ENCODE measurements around the gene UBE2S.
"Not testable (repeated sequence)": the region's sequence is repeated elsewhere in the genome, so short reads cannot be mapped to it uniquely, and the experiment has no call there.

Gene UBE2S

DNA sequence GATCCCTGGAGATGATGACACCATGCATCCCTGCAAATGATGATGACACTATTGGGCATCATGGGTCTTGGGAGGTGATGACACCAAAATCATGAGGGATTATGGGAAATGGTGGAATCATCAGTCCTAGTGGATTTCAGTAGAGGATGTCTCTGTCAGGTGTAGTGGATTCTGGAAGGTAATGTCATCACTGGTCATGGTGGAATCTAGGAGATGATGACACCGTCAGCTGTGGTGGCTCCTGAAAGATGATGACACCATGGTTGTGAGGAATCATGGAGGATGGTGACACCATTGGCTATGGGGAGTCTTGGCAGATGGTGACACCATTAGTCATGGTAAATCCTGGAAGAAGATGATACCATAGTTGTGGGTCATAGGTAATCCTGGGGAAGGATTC is 23.6 kb upstream of the UBE2S start:
- no peak overlapping the region for H3K4me3 ChIP-seq (ENCODE audit: low read depth, low read length)
- TF ChIP-seq, protein P1, sequence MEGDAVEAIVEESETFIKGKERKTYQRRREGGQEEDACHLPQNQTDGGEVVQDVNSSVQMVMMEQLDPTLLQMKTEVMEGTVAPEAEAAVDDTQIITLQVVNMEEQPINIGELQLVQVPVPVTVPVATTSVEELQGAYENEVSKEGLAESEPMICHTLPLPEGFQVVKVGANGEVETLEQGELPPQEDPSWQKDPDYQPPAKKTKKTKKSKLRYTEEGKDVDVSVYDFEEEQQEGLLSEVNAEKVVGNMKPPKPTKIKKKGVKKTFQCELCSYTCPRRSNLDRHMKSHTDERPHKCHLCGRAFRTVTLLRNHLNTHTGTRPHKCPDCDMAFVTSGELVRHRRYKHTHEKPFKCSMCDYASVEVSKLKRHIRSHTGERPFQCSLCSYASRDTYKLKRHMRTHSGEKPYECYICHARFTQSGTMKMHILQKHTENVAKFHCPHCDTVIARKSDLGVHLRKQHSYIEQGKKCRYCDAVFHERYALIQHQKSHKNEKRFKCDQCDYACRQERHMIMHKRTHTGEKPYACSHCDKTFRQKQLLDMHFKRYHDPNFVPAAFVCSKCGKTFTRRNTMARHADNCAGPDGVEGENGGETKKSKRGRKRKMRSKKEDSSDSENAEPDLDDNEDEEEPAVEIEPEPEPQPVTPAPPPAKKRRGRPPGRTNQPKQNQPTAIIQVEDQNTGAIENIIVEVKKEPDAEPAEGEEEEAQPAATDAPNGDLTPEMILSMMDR (IDR thresholded peaks at IDR 0.05; ENCODE audit: insufficient read depth, low read depth, low read length, missing control alignments), result no peak
- DNase-seq (ENCODE audit: low read depth), result no peak

DNA sequence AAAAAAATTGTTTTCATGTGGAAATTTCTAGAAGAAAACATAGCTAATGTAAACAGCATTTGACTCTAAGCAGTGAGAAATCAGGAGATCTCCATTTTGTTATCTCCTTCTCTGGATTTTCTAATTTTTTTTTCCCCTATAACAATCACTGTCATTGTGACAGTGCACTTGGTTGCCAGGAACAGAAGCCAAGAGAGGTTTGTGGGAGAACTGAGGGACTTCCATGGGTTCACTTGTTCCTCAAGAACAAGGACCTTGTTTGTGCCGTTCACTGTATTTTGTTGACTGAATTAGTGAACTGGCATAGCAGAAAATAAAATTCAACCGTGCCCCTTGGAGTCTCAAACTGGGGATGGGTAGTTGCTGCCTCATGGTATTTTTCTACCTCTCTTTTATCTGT is 18.5 kb upstream of the UBE2S start:
- no peak overlapping the region for H3K4me3 ChIP-seq (ENCODE audit: low read depth, low read length)
- DNase-seq (ENCODE audit: low read depth), result no peak
- TF ChIP-seq, protein P1 (IDR thresholded peaks at IDR 0.05; ENCODE audit: insufficient read depth, low read depth, low read length, missing control alignments), result no peak

GRCh38 chr19:55424518-55424917 is 16.9 kb upstream of the UBE2S start:
- DNase-seq (ENCODE audit: low read depth), result no peak
- TF ChIP-seq, protein P1 (IDR thresholded peaks at IDR 0.05; ENCODE audit: insufficient read depth, low read depth, low read length, missing control alignments), result no peak
- H3K4me3 ChIP-seq (ENCODE audit: low read depth, low read length), result no peak overlapping the region

DNA sequence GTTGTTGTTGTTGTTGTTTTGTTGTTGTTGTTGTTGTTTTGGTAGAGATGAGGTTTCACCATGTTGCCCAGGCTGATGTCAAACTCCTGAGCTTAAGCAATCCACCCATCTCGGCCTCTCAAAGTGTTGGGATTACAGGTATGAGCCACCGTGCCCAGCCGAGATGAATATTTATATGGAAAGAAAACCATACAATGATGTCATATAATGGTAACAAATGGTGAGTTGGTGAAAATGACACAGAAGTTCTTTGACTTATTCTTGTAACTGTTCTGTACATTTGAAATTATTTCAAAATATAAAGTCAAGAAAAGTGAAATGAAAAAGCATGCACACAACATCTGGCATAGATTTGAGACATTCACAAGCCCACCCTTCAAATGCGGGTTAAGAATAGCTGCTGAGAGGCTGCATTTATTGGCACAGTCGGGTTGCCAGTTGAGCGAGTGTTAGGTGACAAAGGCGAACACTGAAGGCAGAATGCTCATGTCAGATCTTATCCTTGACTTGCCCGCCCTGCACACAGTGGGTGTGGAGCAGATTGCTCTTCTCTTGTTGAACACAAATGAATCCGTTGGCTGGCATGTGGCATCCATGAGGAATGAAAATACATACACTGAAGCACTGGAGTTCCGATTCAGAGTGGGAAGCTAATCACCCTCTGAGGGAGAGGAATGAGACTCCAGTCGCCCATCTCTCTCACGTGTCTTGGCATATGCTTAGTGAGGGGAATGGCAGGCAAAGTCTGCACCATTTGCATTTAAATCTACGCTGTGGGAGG is 15.8 kb upstream of the UBE2S start:
- H3K4me3 ChIP-seq (ENCODE audit: low read depth, low read length), result no peak overlapping the region
- no peak for DNase-seq (ENCODE audit: low read depth)
- TF ChIP-seq, protein P1 (IDR thresholded peaks at IDR 0.05; ENCODE audit: insufficient read depth, low read depth, low read length, missing control alignments), result no peak

GRCh38 chr19:55421281-55421680 is 13.7 kb upstream of the UBE2S start:
- not testable (repeated sequence) for DNase-seq (ENCODE audit: low read depth); H3K4me3 ChIP-seq (ENCODE audit: low read depth, low read length)

DNA sequence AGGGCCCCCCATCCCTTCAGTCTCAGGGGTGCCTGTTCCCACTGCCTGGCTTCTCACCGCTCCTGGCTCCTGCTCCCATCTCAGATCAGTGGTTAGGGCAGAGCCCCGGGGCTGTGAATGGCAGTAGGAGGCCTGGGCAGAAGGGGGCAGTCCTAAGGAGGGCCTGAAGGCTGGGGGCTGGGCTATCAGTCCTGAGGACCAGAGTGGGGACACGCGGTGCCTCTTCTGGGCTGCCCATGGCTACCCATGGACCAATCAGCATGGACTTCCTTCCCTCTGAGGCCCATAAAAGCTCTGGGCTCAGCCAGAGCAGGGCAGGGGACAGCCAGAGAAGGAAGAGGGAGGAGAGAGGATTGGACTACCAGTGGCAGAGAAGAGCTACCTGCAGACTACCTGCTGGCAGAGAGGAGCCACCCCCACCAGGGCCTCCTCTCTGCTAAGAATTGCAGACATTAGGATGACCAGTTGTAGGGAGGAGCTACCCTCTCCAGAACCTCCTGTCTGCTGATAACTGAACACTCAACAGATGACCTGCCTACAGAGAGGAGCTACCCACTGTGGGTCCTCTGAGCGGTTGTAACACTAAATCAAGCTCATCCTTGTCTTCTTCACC is 12.1 kb upstream of the UBE2S start:
- TF ChIP-seq, protein P1 (IDR thresholded peaks at IDR 0.05; ENCODE audit: insufficient read depth, low read depth, low read length, missing control alignments), result no peak
- no peak for DNase-seq (ENCODE audit: low read depth)
- no peak overlapping the region for H3K4me3 ChIP-seq (ENCODE audit: low read depth, low read length)

- TF ChIP-seq, protein P1 (IDR thresholded peaks at IDR 0.05; ENCODE audit: insufficient read depth, low read depth, low read length, missing control alignments), result no peak
- DNase-seq (ENCODE audit: low read depth), result no peak
- H3K4me3 ChIP-seq (ENCODE audit: low read depth, low read length), result no peak overlapping the region
These were observed 11.5 kb upstream of the UBE2S start for GRCh38 chr19:55419103-55419502.
